Activated B cell treated with CpG ODN at 0.5 μM for 24 hours (primary cell): ENCODE results near the gene SYNPR. TPM values are rescaled to one million over a fixed set of nuclear protein-coding genes. Genes with fewer than 3 reads are reported as not detected.

Experiments used
- ATAC-seq: fragments of 200-7000 bp; cut with Tn5 transposase; one replicate; pipeline ENCODE4 v1.10.0; 2021; ENCODE audit warnings: low read depth, mild to moderate bottlenecking, moderate library complexity
- CTCF ChIA-PET: fragments of 350-600 bp; sonication (Branson Sonifier 250); formaldehyde crosslinking; loops from one replicate; lab custom pipeline; 2021; ENCODE audit warnings: antibody characterized with exemption; lab: Charles Lee
- POLR2A ChIA-PET: fragments of 350-600 bp; sonication (Branson Sonifier 250); formaldehyde crosslinking; loops from one replicate; lab custom pipeline; 2021; ENCODE audit warnings: antibody characterized with exemption; lab: Charles Lee
- DNase-seq: peaks from one replicate; pipeline ENCODE4 v3.0.0; 2022
- H3K27ac Mint-ChIP-seq: one replicate; pipeline ENCODE4 v1.8.0; 2020; ENCODE audit warnings: mixed read lengths
- H3K27me3 Mint-ChIP-seq: one replicate; pipeline ENCODE4 v1.8.0; 2021; ENCODE audit warnings: mixed read lengths
- H3K36me3 Mint-ChIP-seq: one replicate; pipeline ENCODE4 v1.8.0; 2021; ENCODE audit warnings: low read depth, mixed read lengths
- H3K4me1 Mint-ChIP-seq: one replicate; pipeline ENCODE4 v1.8.0; 2021; ENCODE audit warnings: mixed read lengths
- H3K4me3 Mint-ChIP-seq: one replicate; pipeline ENCODE4 v1.8.0; 2020; ENCODE audit warnings: mild to moderate bottlenecking, mixed read lengths
- H3K9me3 Mint-ChIP-seq: one replicate; pipeline ENCODE4 v1.8.0; 2020; ENCODE audit warnings: mixed read lengths
- CTCF ChIP-seq: fragments of 200-600 bp; IDR thresholded peaks from one replicate; pipeline ENCODE4 v1.8.0; 2022; ENCODE audit warnings: antibody characterized with exemption, mild to moderate bottlenecking
- intact Hi-C: fragments of 100-400 bp; cut with micrococcal nuclease; formaldehyde crosslinking; loops from one replicate; pipeline ENCODE4 v1.15.1; 2024
- total RNA-seq: library from RNA; stranded (reverse); gene quantifications from 2 replicates; pipeline ENCODE4 v1.2.3, GENCODE V29; 2022

SYNPR gene
- total RNA-seq, 1 donor from 2014 or later: not detected

GRCh38 chr3:63333815-63334214, 55.7 kb downstream of the SYNPR start:
- Mint-ChIP-seq H3K4me3 (no peak overlapping the region), H3K4me1 (no peaks in the 10 kb centered on the region), H3K9me3 (no peaks in the 10 kb centered on the region), H3K27me3 (peaks cover 3% of the 10 kb centered on the region), H3K36me3 (no peaks in the 10 kb centered on the region), H3K27ac (no peak overlapping the region)
- ATAC-seq (no peak), DNase-seq (no peak)
- TF ChIP-seq CTCF: no peak
- CTCF ChIA-PET: interaction anchor here (0.6 kb wide), 1 partner anchor 435 kb away, joined by 3 read pairs; no protein-coding TSS in a partner anchor
- intact Hi-C loops: loop anchor here (2.0 to 5.0 kb wide), 2 partner anchors 667 to 711 kb away; no protein-coding TSS in a partner anchor
- POLR2A ChIA-PET: no interaction called here

DNA sequence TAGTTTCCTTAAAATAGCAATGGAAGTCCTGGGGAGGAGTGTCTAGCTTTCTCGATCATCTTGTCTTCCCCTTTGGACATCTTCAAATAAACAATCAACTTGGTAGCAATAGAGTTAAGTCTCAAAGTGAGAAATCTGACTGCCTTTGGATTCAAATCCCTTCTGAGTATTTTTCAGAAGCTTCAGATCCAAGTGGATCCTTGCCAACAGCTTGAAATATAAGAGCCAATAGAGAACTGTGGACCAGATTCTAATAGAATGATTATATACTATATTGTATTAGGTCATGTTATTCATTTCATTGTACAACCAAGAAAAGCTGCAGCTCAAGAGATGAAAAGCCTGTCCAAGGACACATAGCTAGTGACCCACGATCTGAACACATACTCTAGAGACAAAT, 60.2 kb downstream of the SYNPR start:
- Mint-ChIP-seq H3K36me3 (no peaks in the 10 kb centered on the region), H3K9me3 (no peaks in the 10 kb centered on the region), H3K27ac (no peak overlapping the region), H3K4me1 (no peaks in the 10 kb centered on the region), H3K27me3 (peaks cover 3% of the 10 kb centered on the region), H3K4me3 (no peak overlapping the region)
- no peak for DNase-seq
- intact Hi-C loops: no loop called here
- ChIA-PET CTCF (no interaction called here), POLR2A (no interaction called here)
- ATAC-seq: no peak
- TF ChIP-seq CTCF: no peak

DNA sequence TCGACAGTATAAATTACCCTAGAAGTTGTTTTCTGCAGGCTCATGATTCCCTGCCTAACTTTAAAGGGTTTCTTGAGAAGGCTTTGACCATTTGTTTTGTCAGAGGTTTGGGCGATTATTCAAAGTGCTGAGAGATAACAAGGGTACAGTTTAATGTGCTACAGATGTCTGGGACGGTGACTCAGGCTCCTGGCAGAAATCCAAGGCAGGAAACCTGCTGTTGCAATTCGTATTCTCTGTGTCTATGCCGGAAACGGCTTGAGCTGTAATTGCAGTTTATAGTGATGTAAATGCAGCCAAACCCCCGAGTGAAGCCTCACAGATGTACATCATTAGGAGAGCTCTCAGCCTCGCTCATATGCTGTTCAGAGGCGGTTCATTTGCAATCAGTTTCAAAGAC, 65.6 kb downstream of the SYNPR start:
- ATAC-seq: no peak
- Mint-ChIP-seq H3K4me1 (no peaks in the 10 kb centered on the region), H3K36me3 (no peaks in the 10 kb centered on the region), H3K4me3 (no peak overlapping the region), H3K27me3 (peaks cover 6% of the 10 kb centered on the region), H3K9me3 (no peaks in the 10 kb centered on the region), H3K27ac (no peak overlapping the region)
- ChIA-PET CTCF (no interaction called here), POLR2A (no interaction called here)
- intact Hi-C loops: no loop called here
- DNase-seq: no peak
- TF ChIP-seq CTCF: no peak

GRCh38 chr3:63344661-63345060, 66.6 kb downstream of the SYNPR start:
- Mint-ChIP-seq H3K27me3 (peaks cover 9% of the 10 kb centered on the region), H3K27ac (no peak overlapping the region), H3K4me3 (no peak overlapping the region), H3K9me3 (no peaks in the 10 kb centered on the region), H3K36me3 (no peaks in the 10 kb centered on the region), H3K4me1 (no peaks in the 10 kb centered on the region)
- DNase-seq (no peak), ATAC-seq (no peak)
- ChIA-PET POLR2A (no interaction called here), CTCF (no interaction called here)
- no peak for TF ChIP-seq CTCF
- intact Hi-C loops: loop anchor here (5.0 kb wide), 1 partner anchor 318 kb away; no protein-coding TSS in a partner anchor

DNA sequence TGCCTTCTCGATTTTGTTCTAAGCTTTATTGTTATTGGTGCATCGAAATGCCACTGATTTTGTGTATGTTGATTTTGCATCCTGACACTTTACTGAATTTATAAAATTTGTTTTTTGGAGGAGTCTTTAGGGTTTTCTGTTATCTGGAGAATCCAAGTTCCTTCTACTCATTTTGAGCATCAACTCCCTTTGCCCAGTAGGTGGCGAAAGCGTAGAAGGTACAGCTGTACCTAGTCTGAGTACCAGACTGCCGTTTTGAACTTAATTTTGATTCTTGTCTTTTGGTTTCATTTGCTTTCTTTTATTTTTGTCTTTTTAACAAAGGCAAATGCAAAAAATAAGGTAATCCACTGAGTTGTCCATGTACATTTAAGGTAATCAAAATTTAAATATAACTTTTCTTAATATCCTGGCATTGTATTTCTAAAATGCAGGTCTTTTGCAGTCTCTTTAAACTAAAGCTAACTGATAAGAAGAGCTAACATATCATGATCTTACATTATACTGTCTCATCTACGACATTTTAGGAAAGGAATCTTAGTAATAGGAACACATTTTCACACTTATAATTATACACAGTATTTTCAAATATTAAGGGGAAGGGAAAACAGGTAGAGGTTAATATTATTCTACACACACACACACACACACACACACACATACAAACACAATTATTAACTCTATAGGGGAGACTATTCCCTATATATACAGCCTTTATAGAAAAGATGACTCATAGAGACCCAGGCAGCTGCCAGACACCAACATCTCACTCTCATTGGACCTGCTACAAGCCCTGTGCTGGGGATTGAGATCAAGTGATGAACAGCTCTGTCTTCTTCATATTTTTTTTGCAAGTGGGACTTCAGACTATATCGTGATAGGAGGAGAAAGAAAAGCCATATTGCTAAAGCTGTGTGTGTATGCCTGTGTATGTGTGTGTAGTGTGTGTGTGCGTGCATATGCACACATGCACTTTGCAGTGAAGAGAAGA, 71.8 kb downstream of the SYNPR start:
- Mint-ChIP-seq H3K27ac (no peak overlapping the region), H3K36me3 (no peaks in the 10 kb centered on the region), H3K27me3 (peaks cover 16% of the 10 kb centered on the region), H3K9me3 (no peaks in the 10 kb centered on the region), H3K4me3 (no peak overlapping the region), H3K4me1 (no peaks in the 10 kb centered on the region)
- DNase-seq (no peak), ATAC-seq (no peak)
- no peak for TF ChIP-seq CTCF
- intact Hi-C loops: loop anchor here (2.0 to 5.0 kb wide), 2 partner anchors 312 to 1135 kb away; no protein-coding TSS in a partner anchor
- CTCF ChIA-PET: interaction anchor here (0.9 to 3.2 kb wide), 5 partner anchors 9 to 674 kb away, joined by 4 to 25 read pairs (median 4); partner anchors contain the start of genes C3orf49 and PSMD6
- POLR2A ChIA-PET: no interaction called here
